ENCODE results near the gene R3HDM4. TPM values are rescaled to one million over a fixed set of nuclear protein-coding genes. Genes with fewer than 3 reads are reported as not detected.

Gene R3HDM4
- total RNA-seq, 1 donor from 2014 or later, result 48.8 TPM

DNA sequence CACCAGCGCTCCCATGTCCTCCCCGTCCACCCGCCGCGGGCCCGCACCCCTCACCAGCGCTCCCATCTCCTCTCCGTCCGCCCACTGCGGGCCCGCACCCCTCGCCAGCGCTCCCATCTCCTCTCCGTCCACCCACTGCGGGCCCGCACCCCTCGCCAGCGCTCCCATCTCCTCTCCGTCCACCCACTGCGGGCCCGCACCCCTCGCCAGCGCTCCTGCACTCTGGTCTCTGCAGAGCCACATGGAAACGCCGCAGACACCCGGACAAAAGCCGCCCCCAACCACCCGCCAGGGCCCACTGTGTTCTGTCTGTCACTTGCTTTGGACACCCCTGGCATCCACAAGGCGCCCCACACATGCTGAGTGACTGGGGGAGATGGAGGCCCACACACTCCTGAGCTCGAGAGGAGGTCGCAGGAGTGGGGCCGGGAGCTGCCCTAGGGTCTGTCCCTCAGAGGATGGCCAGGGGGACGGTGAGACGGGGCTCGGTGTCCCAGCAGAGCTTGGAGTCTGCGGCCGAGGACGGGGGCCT lies 46.2 kb downstream of the R3HDM4 start:
- Mint-ChIP-seq H3K9me3 (no peaks in the 10 kb centered on the region), H3K27ac (no peak overlapping the region), H3K36me3 (peaks cover 12% of the 10 kb centered on the region), H3K27me3 (peaks cover 3% of the 10 kb centered on the region), H3K4me3 (no peak overlapping the region), H3K4me1 (ENCODE audit: unreplicated experiment) (peaks cover 8% of the 10 kb centered on the region)
- no peak for DNase-seq (ENCODE audit: extremely low spot score, unreplicated experiment)
- TF ChIP-seq, protein P1, sequence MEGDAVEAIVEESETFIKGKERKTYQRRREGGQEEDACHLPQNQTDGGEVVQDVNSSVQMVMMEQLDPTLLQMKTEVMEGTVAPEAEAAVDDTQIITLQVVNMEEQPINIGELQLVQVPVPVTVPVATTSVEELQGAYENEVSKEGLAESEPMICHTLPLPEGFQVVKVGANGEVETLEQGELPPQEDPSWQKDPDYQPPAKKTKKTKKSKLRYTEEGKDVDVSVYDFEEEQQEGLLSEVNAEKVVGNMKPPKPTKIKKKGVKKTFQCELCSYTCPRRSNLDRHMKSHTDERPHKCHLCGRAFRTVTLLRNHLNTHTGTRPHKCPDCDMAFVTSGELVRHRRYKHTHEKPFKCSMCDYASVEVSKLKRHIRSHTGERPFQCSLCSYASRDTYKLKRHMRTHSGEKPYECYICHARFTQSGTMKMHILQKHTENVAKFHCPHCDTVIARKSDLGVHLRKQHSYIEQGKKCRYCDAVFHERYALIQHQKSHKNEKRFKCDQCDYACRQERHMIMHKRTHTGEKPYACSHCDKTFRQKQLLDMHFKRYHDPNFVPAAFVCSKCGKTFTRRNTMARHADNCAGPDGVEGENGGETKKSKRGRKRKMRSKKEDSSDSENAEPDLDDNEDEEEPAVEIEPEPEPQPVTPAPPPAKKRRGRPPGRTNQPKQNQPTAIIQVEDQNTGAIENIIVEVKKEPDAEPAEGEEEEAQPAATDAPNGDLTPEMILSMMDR (conservative IDR thresholded peaks at IDR 0.05), result no peak

DNA sequence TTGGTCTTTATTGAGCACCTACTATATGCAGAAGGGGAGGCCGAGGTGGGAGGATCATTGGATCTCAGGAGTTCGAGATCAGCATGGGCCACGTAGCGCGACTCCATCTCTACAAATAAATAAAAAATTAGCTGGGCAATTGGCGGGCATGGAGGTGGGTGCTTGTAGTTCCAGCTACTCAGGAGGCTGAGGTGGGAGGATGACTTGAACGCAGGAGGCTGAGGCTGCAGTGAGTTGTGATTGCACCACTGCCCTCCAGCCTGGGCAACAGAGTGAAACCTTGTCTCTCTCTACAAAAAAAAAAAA lies 49.8 kb downstream of the R3HDM4 start:
- DNase-seq (ENCODE audit: extremely low spot score, unreplicated experiment), result no peak
- Mint-ChIP-seq H3K27ac (peak overlapping the region; percentile 48), H3K4me1 (ENCODE audit: unreplicated experiment) (peaks cover 5% of the 10 kb centered on the region), H3K36me3 (peaks cover 4% of the 10 kb centered on the region), H3K4me3 (no peak overlapping the region), H3K27me3 (peaks cover 11% of the 10 kb centered on the region), H3K9me3 (no peaks in the 10 kb centered on the region)
- TF ChIP-seq, protein P1 (conservative IDR thresholded peaks at IDR 0.05), result no peak

DNA sequence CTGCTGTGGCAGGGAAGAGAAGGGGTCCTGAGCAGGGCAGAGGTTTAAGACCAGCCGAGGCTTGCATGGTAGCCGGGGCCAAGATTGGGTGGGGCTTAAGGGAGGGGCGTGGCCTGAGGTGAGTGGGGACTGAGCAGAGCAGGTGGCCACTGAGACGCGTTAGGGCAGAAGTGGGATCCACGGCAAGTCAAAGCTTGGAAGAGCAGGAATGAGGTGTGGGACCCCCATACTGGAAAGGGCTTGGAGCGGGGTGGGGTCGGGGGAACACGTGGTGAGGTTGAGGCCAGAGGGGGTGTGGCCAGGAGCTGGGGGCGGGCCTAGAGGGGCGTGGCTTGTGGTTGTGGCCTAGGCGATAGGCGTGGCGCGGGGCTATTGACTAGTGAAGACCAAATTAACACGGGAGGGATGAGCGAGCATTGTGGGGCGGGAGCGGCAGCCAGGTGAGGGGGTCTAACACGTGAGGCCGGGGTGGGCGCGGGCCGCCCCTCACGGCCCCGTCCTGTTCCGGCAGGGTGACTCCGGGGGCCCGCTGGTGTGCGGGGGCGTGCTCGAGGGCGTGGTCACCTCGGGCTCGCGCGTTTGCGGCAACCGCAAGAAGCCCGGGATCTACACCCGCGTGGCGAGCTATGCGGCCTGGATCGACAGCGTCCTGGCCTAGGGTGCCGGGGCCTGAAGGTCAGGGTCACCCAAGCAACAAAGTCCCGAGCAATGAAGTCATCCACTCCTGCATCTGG lies 50.3 kb downstream of the R3HDM4 start:
- peaks cover 11% of the 10 kb centered on the region for H3K27me3 Mint-ChIP-seq

DNA sequence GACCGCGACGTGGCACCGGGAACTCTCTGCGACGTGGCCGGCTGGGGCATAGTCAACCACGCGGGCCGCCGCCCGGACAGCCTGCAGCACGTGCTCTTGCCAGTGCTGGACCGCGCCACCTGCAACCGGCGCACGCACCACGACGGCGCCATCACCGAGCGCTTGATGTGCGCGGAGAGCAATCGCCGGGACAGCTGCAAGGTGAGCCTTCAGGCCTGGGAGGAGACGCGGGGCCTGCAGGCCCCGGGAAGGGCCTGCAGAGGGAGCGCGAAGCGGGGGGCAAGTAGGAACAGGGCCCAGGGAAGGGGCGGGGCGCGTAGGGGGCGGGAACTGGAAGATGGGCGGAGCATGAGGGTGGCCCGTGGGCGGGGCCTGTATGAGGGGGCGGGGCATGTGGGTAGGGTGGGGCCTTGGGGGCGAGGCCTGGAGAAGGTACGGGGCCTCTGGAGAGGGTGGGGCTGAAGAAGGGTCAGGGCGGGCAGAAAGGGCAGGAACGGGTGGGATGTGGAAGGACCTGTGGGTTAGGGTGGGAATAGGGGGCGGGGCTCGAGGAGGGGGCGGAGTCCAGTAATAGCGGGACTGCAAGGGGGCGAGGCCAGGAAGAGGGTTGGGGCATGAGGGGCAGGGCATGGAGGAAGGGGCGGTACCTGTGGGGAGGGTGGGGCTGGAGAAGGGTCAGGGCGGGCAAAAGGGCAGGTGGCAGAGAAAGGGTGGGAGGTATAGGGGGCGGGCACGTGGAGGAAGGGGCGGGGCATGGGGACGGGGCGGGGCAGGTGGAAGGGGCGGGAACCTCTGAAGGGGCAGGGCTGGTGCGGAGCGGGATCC lies 51.1 kb downstream of the R3HDM4 start:
- no peak overlapping the region for H3K27ac Mint-ChIP-seq
- H3K9me3 Mint-ChIP-seq, result no peaks in the 10 kb centered on the region
- H3K4me1 Mint-ChIP-seq (ENCODE audit: unreplicated experiment), result no peaks in the 10 kb centered on the region
- no peaks in the 10 kb centered on the region for H3K36me3 Mint-ChIP-seq
- H3K27me3 Mint-ChIP-seq, result peaks cover 14% of the 10 kb centered on the region
- no peak for DNase-seq (ENCODE audit: extremely low spot score, unreplicated experiment)
- TF ChIP-seq, protein P1 (conservative IDR thresholded peaks at IDR 0.05), result peak; percentile 32
- H3K4me3 Mint-ChIP-seq, result no peak overlapping the region

More for the DNA sequence above, 50.3 kb downstream of the R3HDM4 start:
- H3K9me3 Mint-ChIP-seq, result no peaks in the 10 kb centered on the region
- H3K36me3 Mint-ChIP-seq, result peaks cover 4% of the 10 kb centered on the region
- H3K4me3 Mint-ChIP-seq, result peak overlapping the region; percentile 51
- H3K4me1 Mint-ChIP-seq (ENCODE audit: unreplicated experiment), result peaks cover 5% of the 10 kb centered on the region
- TF ChIP-seq, protein P1 (conservative IDR thresholded peaks at IDR 0.05), result no peak
- no peak overlapping the region for H3K27ac Mint-ChIP-seq
- DNase-seq (ENCODE audit: extremely low spot score, unreplicated experiment), result no peak

DNA sequence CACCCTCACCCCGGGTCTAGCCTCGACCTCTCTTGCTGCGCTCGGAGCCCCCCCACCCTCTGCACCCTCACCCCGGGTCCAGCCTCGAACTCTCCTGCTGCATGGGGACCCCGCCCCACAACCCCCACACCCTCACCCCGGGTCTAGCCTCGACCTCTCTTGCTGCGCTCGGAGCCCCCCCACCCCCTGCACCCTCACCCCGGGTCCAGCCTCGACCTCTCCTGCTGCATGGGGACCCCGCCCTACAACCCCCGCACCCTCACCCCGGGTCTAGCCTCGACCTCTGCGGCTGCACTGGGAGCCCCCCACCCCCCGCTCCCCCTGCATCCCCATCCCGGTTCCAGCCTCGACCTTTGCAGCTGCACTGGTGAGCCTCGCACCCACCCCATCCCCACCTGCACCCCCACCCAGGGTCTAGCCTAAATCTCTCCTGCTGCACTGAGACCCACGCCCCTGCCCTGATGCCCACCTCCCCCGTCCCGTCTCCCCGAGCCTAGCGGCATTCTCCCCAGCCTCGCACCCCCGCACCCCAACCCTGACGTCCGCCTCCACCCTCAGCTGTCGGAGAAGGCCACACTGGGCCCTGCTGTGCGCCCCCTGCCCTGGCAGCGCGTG lies 51.8 kb downstream of the R3HDM4 start:
- H3K4me1 Mint-ChIP-seq (ENCODE audit: unreplicated experiment), result no peaks in the 10 kb centered on the region
- H3K27ac Mint-ChIP-seq, result no peak overlapping the region
- no peaks in the 10 kb centered on the region for H3K9me3 Mint-ChIP-seq
- DNase-seq (ENCODE audit: extremely low spot score, unreplicated experiment), result no peak
- TF ChIP-seq, protein P1 (conservative IDR thresholded peaks at IDR 0.05), result no peak
- H3K27me3 Mint-ChIP-seq, result peaks cover 14% of the 10 kb centered on the region
- H3K36me3 Mint-ChIP-seq, result no peaks in the 10 kb centered on the region
- H3K4me3 Mint-ChIP-seq, result no peak overlapping the region
